SU-DHL-6 (cell line): Measurements from ENCODE around the gene TMEM273.

ENCODE experiments used
- EZH2phosphoT487 ChIP-seq: fragments of 200-600 bp; sonication (generic), shearing (Covaris generic); conservative IDR thresholded peaks from 2 replicates; pipeline ENCODE4 v1.6.1; 2018; ENCODE audit warnings: mild to moderate bottlenecking, antibody characterized with exemption, low read length, moderate library complexity, mixed read lengths
- TF ChIP-seq, protein P1 (sequence below): fragments of 200-600 bp; sonication (generic); IDR thresholded peaks from one replicate; pipeline ENCODE4 v1.5.1; 2017; ENCODE audit warnings: antibody characterized with exemption, mild to moderate bottlenecking, low read length, moderate library complexity; ENCODE audit not compliant: insufficient read depth, poor library complexity, severe bottlenecking

DNA sequence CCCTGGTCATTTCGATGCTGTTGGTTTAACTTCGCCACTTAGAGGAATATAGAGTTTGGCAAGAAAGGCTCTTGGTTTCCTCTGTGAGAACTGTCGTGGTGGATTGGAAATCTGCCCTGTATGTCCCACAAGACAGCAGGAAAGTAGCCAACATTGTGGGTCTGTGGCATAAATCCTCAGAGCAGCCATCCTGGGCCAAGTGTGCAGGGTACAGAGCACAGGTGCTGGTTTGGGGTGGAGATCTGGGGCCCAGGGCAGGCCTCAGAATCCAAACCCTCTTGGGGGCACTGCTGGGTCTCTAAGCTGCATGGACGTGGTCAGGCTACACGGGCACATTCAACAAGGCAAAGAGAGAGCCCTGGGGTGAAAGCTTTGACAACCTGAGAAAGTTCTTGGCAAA, 39.2 kb upstream of the TMEM273 start:
- TF ChIP-seq, protein P1, sequence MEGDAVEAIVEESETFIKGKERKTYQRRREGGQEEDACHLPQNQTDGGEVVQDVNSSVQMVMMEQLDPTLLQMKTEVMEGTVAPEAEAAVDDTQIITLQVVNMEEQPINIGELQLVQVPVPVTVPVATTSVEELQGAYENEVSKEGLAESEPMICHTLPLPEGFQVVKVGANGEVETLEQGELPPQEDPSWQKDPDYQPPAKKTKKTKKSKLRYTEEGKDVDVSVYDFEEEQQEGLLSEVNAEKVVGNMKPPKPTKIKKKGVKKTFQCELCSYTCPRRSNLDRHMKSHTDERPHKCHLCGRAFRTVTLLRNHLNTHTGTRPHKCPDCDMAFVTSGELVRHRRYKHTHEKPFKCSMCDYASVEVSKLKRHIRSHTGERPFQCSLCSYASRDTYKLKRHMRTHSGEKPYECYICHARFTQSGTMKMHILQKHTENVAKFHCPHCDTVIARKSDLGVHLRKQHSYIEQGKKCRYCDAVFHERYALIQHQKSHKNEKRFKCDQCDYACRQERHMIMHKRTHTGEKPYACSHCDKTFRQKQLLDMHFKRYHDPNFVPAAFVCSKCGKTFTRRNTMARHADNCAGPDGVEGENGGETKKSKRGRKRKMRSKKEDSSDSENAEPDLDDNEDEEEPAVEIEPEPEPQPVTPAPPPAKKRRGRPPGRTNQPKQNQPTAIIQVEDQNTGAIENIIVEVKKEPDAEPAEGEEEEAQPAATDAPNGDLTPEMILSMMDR: no peak
- no peak for TF ChIP-seq EZH2phosphoT487
